Measurements from ENCODE around the gene COX15. TPM values are rescaled to one million over a fixed set of nuclear protein-coding genes. Genes with fewer than 3 reads are reported as not detected.

The COX15 gene
- total RNA-seq, 1 donor from 2014 or later = 29.4 TPM

DNA sequence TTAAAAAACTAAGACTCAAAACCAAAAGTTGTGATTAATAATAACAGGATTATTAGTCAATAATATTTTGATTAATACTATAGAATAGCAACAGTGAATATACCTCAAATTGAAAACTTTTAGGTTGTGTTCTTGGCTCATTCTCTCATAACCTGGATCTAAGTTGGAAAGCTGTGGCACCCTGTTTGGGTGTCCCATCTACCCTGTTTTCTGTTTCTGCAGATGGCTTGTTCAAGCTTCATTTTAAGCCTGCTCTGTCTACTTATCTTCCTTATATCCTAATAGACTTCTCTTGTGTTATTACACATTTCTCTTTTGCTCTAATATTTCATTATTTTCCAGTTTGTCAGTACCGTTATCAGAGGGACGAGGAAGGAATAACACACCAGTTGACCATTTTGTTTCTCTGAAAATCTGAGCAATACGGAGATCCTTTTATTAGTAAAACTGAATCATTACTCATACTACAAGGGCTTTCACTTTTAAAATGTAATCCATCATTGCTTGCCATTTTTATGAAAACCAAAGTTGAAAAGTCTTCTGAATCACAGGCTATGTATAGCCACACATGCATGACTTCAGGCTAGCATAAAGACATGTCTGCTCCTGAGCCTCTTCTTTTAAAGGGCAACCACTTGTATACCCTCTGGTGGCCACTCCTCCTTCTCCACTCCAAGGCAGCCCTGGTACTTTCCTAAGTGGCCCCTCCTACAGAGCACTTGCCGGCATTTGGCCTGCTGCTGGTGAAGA lies 22.3 kb downstream of the COX15 start:
- peaks cover 37% of the 10 kb centered on the region for H3K36me3 Mint-ChIP-seq (ENCODE audit: unreplicated experiment)
- no peaks in the 10 kb centered on the region for H3K27me3 Mint-ChIP-seq (ENCODE audit: unreplicated experiment)
- peaks cover 11% of the 10 kb centered on the region for H3K4me1 Mint-ChIP-seq (ENCODE audit: unreplicated experiment)
- TF ChIP-seq, protein P1, sequence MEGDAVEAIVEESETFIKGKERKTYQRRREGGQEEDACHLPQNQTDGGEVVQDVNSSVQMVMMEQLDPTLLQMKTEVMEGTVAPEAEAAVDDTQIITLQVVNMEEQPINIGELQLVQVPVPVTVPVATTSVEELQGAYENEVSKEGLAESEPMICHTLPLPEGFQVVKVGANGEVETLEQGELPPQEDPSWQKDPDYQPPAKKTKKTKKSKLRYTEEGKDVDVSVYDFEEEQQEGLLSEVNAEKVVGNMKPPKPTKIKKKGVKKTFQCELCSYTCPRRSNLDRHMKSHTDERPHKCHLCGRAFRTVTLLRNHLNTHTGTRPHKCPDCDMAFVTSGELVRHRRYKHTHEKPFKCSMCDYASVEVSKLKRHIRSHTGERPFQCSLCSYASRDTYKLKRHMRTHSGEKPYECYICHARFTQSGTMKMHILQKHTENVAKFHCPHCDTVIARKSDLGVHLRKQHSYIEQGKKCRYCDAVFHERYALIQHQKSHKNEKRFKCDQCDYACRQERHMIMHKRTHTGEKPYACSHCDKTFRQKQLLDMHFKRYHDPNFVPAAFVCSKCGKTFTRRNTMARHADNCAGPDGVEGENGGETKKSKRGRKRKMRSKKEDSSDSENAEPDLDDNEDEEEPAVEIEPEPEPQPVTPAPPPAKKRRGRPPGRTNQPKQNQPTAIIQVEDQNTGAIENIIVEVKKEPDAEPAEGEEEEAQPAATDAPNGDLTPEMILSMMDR (IDR thresholded peaks at IDR 0.05) = no peak
- no peak for DNase-seq (ENCODE audit: extremely low spot score, unreplicated experiment)
- peak overlapping the region; percentile 36 for H3K27ac Mint-ChIP-seq (ENCODE audit: unreplicated experiment)
- H3K9me3 Mint-ChIP-seq (ENCODE audit: unreplicated experiment) = no peaks in the 10 kb centered on the region
- H3K4me3 Mint-ChIP-seq (ENCODE audit: unreplicated experiment) = no peak overlapping the region

DNA sequence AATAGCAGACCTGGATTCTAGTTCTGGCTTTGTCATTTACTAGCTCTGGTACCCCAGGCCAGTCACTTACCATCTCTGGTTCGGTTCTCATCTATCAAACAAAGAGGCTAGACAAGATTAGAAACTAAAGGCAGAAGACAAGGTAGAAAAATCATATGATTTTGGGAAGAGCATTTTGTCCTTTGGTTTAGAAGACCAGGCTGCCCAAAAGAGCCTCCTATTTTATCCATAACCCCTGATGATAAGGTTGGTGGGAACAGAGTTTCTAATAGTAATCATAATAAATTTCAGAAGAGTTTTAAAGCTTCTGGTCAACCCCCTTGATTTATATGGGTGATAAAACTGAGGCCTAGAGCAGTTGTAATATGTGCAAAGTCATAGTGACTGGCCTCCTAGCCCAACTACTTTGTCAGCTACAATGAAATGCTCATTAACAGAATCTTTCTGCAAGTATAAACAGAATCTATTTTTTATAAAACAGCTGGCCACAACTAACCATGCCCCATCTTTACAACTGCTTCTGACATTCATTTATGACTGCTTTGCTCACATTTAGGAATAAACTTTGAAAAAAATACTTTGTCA lies 23.4 kb downstream of the COX15 start:
- Mint-ChIP-seq H3K9me3 (ENCODE audit: unreplicated experiment) (no peaks in the 10 kb centered on the region), H3K4me1 (ENCODE audit: unreplicated experiment) (peaks cover 11% of the 10 kb centered on the region), H3K4me3 (ENCODE audit: unreplicated experiment) (no peak overlapping the region), H3K27me3 (ENCODE audit: unreplicated experiment) (no peaks in the 10 kb centered on the region), H3K27ac (ENCODE audit: unreplicated experiment) (no peak overlapping the region), H3K36me3 (ENCODE audit: unreplicated experiment) (peaks cover 41% of the 10 kb centered on the region)
- no peak for DNase-seq (ENCODE audit: extremely low spot score, unreplicated experiment)
- TF ChIP-seq, protein P1 (IDR thresholded peaks at IDR 0.05) = no peak

DNA sequence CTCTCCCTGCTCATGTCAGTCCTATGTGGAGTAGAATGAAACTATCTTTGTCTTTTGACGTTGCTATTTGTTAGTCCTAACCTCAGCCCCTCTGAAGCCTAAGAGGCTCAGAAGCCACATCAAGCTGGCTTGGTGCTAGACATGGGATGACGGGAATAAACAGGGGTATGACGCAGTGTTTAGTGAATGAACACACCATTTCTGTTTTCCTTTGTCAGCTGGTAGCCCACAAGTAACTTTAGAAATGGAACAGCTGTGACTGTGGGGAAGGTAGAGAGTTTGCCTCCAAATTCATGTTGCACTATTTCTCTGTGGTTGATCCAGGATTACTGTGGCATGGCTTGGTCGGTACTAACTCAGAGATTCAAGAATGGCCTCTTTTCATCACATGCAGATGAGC lies 31.3 kb downstream of the COX15 start:
- no peak for DNase-seq (ENCODE audit: extremely low spot score, unreplicated experiment)
- Mint-ChIP-seq H3K27ac (ENCODE audit: unreplicated experiment) (no peak overlapping the region), H3K36me3 (ENCODE audit: unreplicated experiment) (peaks cover 53% of the 10 kb centered on the region), H3K4me1 (ENCODE audit: unreplicated experiment) (no peaks in the 10 kb centered on the region), H3K27me3 (ENCODE audit: unreplicated experiment) (no peaks in the 10 kb centered on the region), H3K4me3 (ENCODE audit: unreplicated experiment) (no peak overlapping the region), H3K9me3 (ENCODE audit: unreplicated experiment) (no peaks in the 10 kb centered on the region)
- TF ChIP-seq, protein P1 (IDR thresholded peaks at IDR 0.05) = no peak

DNA sequence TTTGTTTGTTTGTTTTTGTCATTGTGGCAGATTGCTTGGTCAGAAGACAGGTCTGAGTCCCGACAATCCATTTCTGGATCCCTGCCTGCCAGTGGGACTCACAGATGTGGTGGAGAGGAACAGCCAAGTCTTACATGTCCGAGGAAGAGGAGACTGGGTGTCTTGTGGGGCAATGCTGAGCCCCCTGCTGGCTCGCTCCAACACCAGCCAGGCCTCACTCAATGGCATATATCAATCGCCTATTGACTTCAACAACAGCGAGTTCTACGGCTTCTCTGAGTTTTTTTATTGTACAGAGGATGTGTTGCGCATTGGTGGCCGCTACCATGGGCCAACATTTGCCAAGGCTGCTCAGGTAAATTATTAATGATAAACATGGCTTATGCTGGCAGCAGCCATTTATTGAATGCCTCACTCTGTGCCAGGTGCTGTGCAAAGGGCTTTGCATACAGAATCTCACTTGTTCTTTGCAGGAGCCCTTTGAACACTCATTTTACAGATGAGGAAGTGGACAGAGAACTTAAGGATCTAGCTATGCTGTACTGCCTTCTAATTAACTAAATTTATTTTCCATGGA lies 33.3 kb downstream of the COX15 start:
- Mint-ChIP-seq H3K9me3 (ENCODE audit: unreplicated experiment) (no peaks in the 10 kb centered on the region), H3K4me3 (ENCODE audit: unreplicated experiment) (no peak overlapping the region), H3K4me1 (ENCODE audit: unreplicated experiment) (peaks cover 5% of the 10 kb centered on the region), H3K27me3 (ENCODE audit: unreplicated experiment) (no peaks in the 10 kb centered on the region), H3K27ac (ENCODE audit: unreplicated experiment) (no peak overlapping the region), H3K36me3 (ENCODE audit: unreplicated experiment) (peaks cover 47% of the 10 kb centered on the region)
- TF ChIP-seq, protein P1 (IDR thresholded peaks at IDR 0.05) = no peak
- DNase-seq (ENCODE audit: extremely low spot score, unreplicated experiment) = no peak

DNA sequence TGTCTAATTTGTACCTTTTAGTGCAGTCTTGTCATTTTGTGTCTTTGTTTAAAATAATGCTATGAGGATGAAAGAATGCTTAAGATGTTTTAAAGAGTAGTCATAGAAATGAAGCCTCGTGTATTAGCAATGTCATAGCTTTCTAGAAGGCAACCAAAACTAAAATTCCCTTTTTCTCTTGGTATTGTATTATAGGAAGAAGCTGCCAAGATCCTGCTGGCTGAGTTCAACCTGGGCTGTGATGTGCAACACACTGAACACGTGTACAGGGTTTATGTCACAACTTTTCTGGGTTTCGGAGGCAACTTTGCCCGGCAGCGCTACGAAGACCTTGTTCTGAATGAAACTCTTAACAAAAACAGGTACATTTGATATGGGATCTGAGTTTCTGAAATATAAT lies 36.2 kb downstream of the COX15 start:
- H3K27ac Mint-ChIP-seq (ENCODE audit: unreplicated experiment) = no peak overlapping the region
- no peaks in the 10 kb centered on the region for H3K27me3 Mint-ChIP-seq (ENCODE audit: unreplicated experiment)
- H3K4me1 Mint-ChIP-seq (ENCODE audit: unreplicated experiment) = peaks cover 5% of the 10 kb centered on the region
- TF ChIP-seq, protein P1 (IDR thresholded peaks at IDR 0.05) = no peak
- H3K4me3 Mint-ChIP-seq (ENCODE audit: unreplicated experiment) = no peak overlapping the region
- H3K9me3 Mint-ChIP-seq (ENCODE audit: unreplicated experiment) = no peaks in the 10 kb centered on the region
- H3K36me3 Mint-ChIP-seq (ENCODE audit: unreplicated experiment) = peaks cover 57% of the 10 kb centered on the region
- no peak for DNase-seq (ENCODE audit: extremely low spot score, unreplicated experiment)

Measured in osteocyte (in vitro differentiated cells).